HepG2 (cell line): ENCODE measurements around the gene NCMAP. TPM values are rescaled to one million over a fixed set of nuclear protein-coding genes. Genes with fewer than 3 reads are reported as not detected.
A peak's percentile ranks its signal among the peaks of the same experiment; 100 is the strongest.

Experiments
- ATAC-seq: fragments of 200-7000 bp; cut with Tn5 transposase; 3 replicates; pipeline ENCODE4 v1.9.1; 2020; ENCODE audit warnings: mild to moderate bottlenecking, moderate library complexity
- BruUV-seq: library from RNA; stranded (reverse); fragments of 400-500 nt; replicated peaks from 2 replicates; lab custom pipeline; 2021; lab: Mats Ljungman, UMichigan
- CTCF ChIA-PET: fragments of 300-600 bp; formaldehyde crosslinking; extraction: SDS; loops from one replicate; lab custom pipeline; 2021; ENCODE audit warnings: low total read pairs, inconsistent platforms, low intra/inter-chr PET ratio; lab: Yijun Ruan, JAX
- POLR2A ChIA-PET: fragments of 350-600 bp; sonication (Branson Sonifier 250); formaldehyde crosslinking; loops from one replicate; lab custom pipeline; 2020; ENCODE audit warnings: antibody characterized with exemption, inconsistent platforms; lab: Yijun Ruan, JAX
- DNase-seq: peaks from one replicate; pipeline ENCODE4 v3.0.0-alpha.2; 2015; ENCODE audit warnings: low spot score
- FAIRE-seq: peaks from 3 replicates; lab custom pipeline; 2011; peaks lifted over from hg19 to GRCh38; lab: Jason Lieb, UNC
- H2AFZ ChIP-seq: one replicate; pipeline ENCODE4 v1.6.1; 2011; ENCODE audit warnings: low read length, inconsistent platforms
- H3K27ac ChIP-seq: fragments of 300-600 bp; 3 replicates; pipeline ENCODE4 v1.8.0; 2011; ENCODE audit warnings: mixed run types, mild to moderate bottlenecking, mixed read lengths, low read length, inconsistent platforms; ENCODE audit not compliant: insufficient read depth; ENCODE audit errors: extremely low read length
- H3K27me3 ChIP-seq, 2 experiments: fragments of 200-600 bp in 1 of 2; 2 replicates in 1 of 2; 3 replicates in 1 of 2; pipeline versions ENCODE4 v1.6.0 to v1.8.0; 2011; ENCODE audit warnings: low read length in 2 of 2, mild to moderate bottlenecking in 2 of 2, moderate library complexity in 2 of 2, inconsistent platforms in 1 of 2; ENCODE audit not compliant: insufficient read depth in 2 of 2, control insufficient read depth in 1 of 2
- H3K36me3 ChIP-seq, 2 experiments: fragments of 200-600 bp in 1 of 2; replicated peaks in 1 of 2; 2 replicates in 1 of 2; 3 replicates in 1 of 2; pipeline versions ENCODE4 v1.5.1 to v1.8.0; 2011; ENCODE audit warnings: low read length in 2 of 2, inconsistent platforms in 1 of 2; ENCODE audit not compliant: insufficient read depth in 2 of 2, control insufficient read depth in 1 of 2
- H3K4me1 ChIP-seq: 2 replicates; pipeline ENCODE4 v1.5.1; 2012; ENCODE audit warnings: low read length, inconsistent platforms; ENCODE audit not compliant: insufficient read depth
- H3K4me2 ChIP-seq: 2 replicates; pipeline ENCODE4 v1.6.0; 2011; ENCODE audit warnings: low read depth, low read length, inconsistent platforms
- H3K4me3 ChIP-seq, 3 experiments: fragments of 200-600 bp in 1 of 3; sonication (generic), shearing (Covaris generic) in 1 of 3; replicated peaks in 1 of 3; 2 replicates each; pipeline ENCODE4 v1.5.1; 2011 to 2016; ENCODE audit warnings: low read length in 3 of 3, inconsistent platforms in 2 of 3, low read depth in 2 of 3, mild to moderate bottlenecking in 2 of 3, control low read depth in 1 of 3, mixed read lengths in 1 of 3; ENCODE audit not compliant: insufficient read depth in 1 of 3
- H3K79me2 ChIP-seq: one replicate; pipeline ENCODE4 v1.6.1; 2011; ENCODE audit warnings: low read length, inconsistent platforms; ENCODE audit not compliant: insufficient read depth
- H3K9ac ChIP-seq: 2 replicates; pipeline ENCODE4 v1.6.0; 2011; ENCODE audit warnings: mild to moderate bottlenecking, low read depth, low read length, inconsistent platforms; ENCODE audit not compliant: insufficient read depth
- H3K9me3 ChIP-seq: 2 replicates; pipeline ENCODE4 v1.5.1; 2012; ENCODE audit warnings: mild to moderate bottlenecking, low read length
- H4K20me1 ChIP-seq: 2 replicates; pipeline ENCODE4 v1.6.0; 2011; ENCODE audit warnings: inconsistent platforms, mild to moderate bottlenecking, low read length, moderate library complexity; ENCODE audit not compliant: insufficient read depth
- ETV5 ChIP-seq: IDR thresholded peaks from 2 replicates; pipeline ENCODE4 v1.6.1; 2018; ENCODE audit warnings: missing biosample characterization, missing genetic modification reagents, inconsistent platforms, borderline replicate concordance
- HDAC2 ChIP-seq: sonication (generic); formaldehyde crosslinking; IDR thresholded peaks from 2 replicates; pipeline ENCODE4 v1.4.0; 2020; ENCODE audit warnings: missing genetic modification reagents
- HES4 ChIP-seq: sonication (generic); formaldehyde crosslinking; IDR thresholded peaks from 2 replicates; pipeline ENCODE4 v1.9.0; 2021; ENCODE audit warnings: mild to moderate bottlenecking, missing genetic modification reagents, borderline replicate concordance
- HNRNPL ChIP-seq: fragments of 200-400 bp; formaldehyde crosslinking; IDR thresholded peaks from 2 replicates; pipeline ENCODE4 v1.6.1; 2017; ENCODE audit warnings: mild to moderate bottlenecking, low read depth, low read length
- SIN3B ChIP-seq: fragments of 150-350 bp; IDR thresholded peaks from 2 replicates; pipeline ENCODE4 v1.6.1; 2014; ENCODE audit warnings: low read length
- ZBTB42 ChIP-seq: sonication (generic); formaldehyde crosslinking; IDR thresholded peaks from 2 replicates; pipeline ENCODE4 v1.5.0; 2020; ENCODE audit warnings: mild to moderate bottlenecking, missing genetic modification reagents
- ZNF550 ChIP-seq: sonication (generic); formaldehyde crosslinking; IDR thresholded peaks from 2 replicates; pipeline ENCODE4 v1.4.0; 2020; ENCODE audit warnings: mild to moderate bottlenecking, missing genetic modification reagents, borderline replicate concordance
- WGBS: methylation state at CpG from one replicate; pipeline ENCODE4 v1.1.6; 2017; ENCODE audit warnings: low lambda C conversion rate; 5-methylcytosine and 5-hydroxymethylcytosine counted together
- in situ Hi-C: cut with HindIII; loops from 2 replicates; pipeline ENCODE4 v1.10.0; 2017; ENCODE audit warnings: low pct_unique_long_range_greater_than_20kb; ENCODE audit not compliant: extremely low pct_ligation_motif_present
- intact Hi-C: fragments of 100-400 bp; cut with micrococcal nuclease; formaldehyde crosslinking; loops from one replicate; pipeline ENCODE4 v1.10.0; 2022; ENCODE audit not compliant: unreplicated experiment
- polyA plus RNA-seq, 8 experiments: library from polyadenylated mRNA; depleted of rRNA in 3 of 8; stranded (reverse) in 7 of 8; unstranded in 1 of 8; fragments of >200 nt; fragmentation: Illumina TruSeq in 4 of 8; extraction: Trizol in 4 of 8; gene quantifications; 2 replicates each; pipeline versions ENCODE4 v1.2.1 to v1.2.3, GENCODE V29; 2011 to 2016; ENCODE audit warnings: low read depth in 4 of 8, missing spikeins in 1 of 8, mixed read lengths in 1 of 8; ENCODE audit not compliant: insufficient read depth in 1 of 8
- total RNA-seq, 5 experiments: library from RNA; depleted of rRNA; stranded (reverse); fragments of >200 nt; fragmentation: Illumina TruSeq; extraction: Trizol; gene quantifications; 2 replicates each; pipeline ENCODE4 v1.2.3, GENCODE V29; 2016; ENCODE audit warnings: low read depth in 1 of 5
- TF ChIP-seq, protein P1 (sequence below): sonication (generic); formaldehyde crosslinking; IDR thresholded peaks from 2 replicates; pipeline ENCODE4 v1.5.1; 2020; ENCODE audit warnings: mild to moderate bottlenecking, missing genetic modification reagents, moderate library complexity

The NCMAP gene
- total and polyA plus RNA-seq, 2 of the 13 experiments (the other 11 are each of a cell fraction or from before 2014, with no cell fraction given), result 2.7 to 20.0 TPM

DNA sequence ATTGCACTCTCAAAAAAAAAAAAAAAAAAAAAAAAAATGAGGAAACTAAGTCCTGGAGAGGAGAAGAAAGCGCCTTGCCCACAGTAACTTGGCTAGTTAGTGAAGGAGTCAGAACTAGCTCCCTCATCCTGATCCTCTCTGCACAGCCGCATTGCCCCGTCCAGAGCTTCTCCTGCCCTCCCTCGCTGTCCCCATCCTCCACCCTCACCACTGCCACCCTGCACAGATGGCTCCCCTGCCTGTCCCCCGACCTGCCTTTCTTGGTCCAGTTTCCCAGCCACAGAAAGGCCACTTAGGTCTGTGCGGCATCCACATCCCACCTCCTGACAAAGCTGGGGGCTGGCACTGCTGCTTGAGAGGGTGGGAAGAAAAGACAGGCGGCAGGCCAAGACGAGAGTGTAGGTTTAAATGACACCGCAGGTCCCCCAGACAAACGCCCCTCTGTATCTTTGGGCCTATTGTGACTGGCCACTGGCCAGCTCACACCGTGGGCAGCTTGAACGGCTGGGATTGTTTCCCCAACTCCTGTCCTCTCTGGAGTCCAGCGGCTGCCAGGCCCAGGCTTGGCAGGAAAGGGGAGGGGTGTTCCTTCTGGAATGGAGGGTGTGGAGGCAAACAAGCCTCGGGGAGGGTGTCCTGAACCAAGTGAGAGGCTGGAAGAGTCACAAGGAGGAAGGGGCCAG, 20.2 kb downstream of the NCMAP start:
- no peak overlapping the region for H3K27ac ChIP-seq
- WGBS, result 38% methylated on average over 14 of the region's 14 CpGs
- FAIRE-seq (no peak), DNase-seq (no peak), ATAC-seq (peak; percentile 31; the same call in 2 of the 3 replicates)
- TF ChIP-seq HES4 (CRISPR knock-in tag) (no peak), ZNF550 (CRISPR knock-in tag) (0 out of 2 replicates have a peak, but pooled peaks have one; percentile 16), ZBTB42 (no peak), HNRNPL (peak; percentile 92), HDAC2 (CRISPR knock-in tag) (no peak), SIN3B (no peak), ETV5 (CRISPR knock-in tag) (no peak)
- TF ChIP-seq, protein P1, sequence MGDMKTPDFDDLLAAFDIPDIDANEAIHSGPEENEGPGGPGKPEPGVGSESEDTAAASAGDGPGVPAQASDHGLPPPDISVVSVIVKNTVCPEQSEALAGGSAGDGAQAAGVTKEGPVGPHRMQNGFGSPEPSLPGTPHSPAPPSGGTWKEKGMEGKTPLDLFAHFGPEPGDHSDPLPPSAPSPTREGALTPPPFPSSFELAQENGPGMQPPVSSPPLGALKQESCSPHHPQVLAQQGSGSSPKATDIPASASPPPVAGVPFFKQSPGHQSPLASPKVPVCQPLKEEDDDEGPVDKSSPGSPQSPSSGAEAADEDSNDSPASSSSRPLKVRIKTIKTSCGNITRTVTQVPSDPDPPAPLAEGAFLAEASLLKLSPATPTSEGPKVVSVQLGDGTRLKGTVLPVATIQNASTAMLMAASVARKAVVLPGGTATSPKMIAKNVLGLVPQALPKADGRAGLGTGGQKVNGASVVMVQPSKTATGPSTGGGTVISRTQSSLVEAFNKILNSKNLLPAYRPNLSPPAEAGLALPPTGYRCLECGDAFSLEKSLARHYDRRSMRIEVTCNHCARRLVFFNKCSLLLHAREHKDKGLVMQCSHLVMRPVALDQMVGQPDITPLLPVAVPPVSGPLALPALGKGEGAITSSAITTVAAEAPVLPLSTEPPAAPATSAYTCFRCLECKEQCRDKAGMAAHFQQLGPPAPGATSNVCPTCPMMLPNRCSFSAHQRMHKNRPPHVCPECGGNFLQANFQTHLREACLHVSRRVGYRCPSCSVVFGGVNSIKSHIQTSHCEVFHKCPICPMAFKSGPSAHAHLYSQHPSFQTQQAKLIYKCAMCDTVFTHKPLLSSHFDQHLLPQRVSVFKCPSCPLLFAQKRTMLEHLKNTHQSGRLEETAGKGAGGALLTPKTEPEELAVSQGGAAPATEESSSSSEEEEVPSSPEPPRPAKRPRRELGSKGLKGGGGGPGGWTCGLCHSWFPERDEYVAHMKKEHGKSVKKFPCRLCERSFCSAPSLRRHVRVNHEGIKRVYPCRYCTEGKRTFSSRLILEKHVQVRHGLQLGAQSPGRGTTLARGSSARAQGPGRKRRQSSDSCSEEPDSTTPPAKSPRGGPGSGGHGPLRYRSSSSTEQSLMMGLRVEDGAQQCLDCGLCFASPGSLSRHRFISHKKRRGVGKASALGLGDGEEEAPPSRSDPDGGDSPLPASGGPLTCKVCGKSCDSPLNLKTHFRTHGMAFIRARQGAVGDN, result peak; percentile 44; the same call in 1 of the 2 replicates
- H2AFZ ChIP-seq, result no peak overlapping the region
- CTCF ChIA-PET, result no interaction called here
- H3K79me2 ChIP-seq, result no peaks in the 10 kb centered on the region
- H3K9ac ChIP-seq, result no peak overlapping the region
- peak overlapping the region; percentile 53 for H3K4me2 ChIP-seq
- no peaks in the 10 kb centered on the region for H3K27me3 ChIP-seq
- H4K20me1 ChIP-seq, result no peaks in the 10 kb centered on the region
- intact Hi-C loops, result no loop called here
- H3K9me3 ChIP-seq, result no peaks in the 10 kb centered on the region
- POLR2A ChIA-PET, result interaction anchor here (1.6 kb wide), 1 partner anchor 8 kb away, joined by 7 read pairs; no protein-coding TSS in a partner anchor
- H3K4me3 ChIP-seq, result peak overlapping the region in 1 of 3 experiments; percentile 22; a peak in 1 of 6 replicates
- H3K36me3 ChIP-seq, result no peaks in the 10 kb centered on the region
- peaks cover 54% of the 10 kb centered on the region for H3K4me1 ChIP-seq
- BruUV-seq, result no TSS peak
- in situ Hi-C loops, result no loop called here
